Activated T-cell treated with anti-CD3 and anti-CD28 coated beads for 48 hours (primary cell): ENCODE measurements around the gene ARHGEF19.
"Not testable (repeated sequence)": the region's sequence is repeated elsewhere in the genome, so short reads cannot be mapped to it uniquely, and the experiment has no call there.

Source experiments
- DNase-seq: peaks from one replicate; pipeline ENCODE4 v3.0.0-alpha.2; 2020; ENCODE audit warnings: low read depth

ARHGEF19 gene

GRCh38 chr1:16180291-16180824 lies 32.1 kb downstream of the ARHGEF19 start:
- no peak for DNase-seq

- no peak for DNase-seq
Observed at GRCh38 chr1:16178596-16179497, 33.6 kb downstream of the ARHGEF19 start.

GRCh38 chr1:16177306-16177705 lies 35.1 kb downstream of the ARHGEF19 start:
- DNase-seq = no peak

- DNase-seq = no peak
Observed at GRCh38 chr1:16176653-16177052, 35.8 kb downstream of the ARHGEF19 start.

GRCh38 chr1:16175610-16176553 lies 36.6 kb downstream of the ARHGEF19 start:
- no peak for DNase-seq

GRCh38 chr1:16174886-16175598 lies 37.4 kb downstream of the ARHGEF19 start:
- no peak for DNase-seq

- DNase-seq = no peak
Observed at GRCh38 chr1:16174261-16174868, 38.1 kb downstream of the ARHGEF19 start.

- DNase-seq = no peak
Observed at GRCh38 chr1:16173447-16174260, 38.8 kb downstream of the ARHGEF19 start.

GRCh38 chr1:16172964-16173446 lies 39.4 kb downstream of the ARHGEF19 start:
- DNase-seq = no peak

GRCh38 chr1:16172218-16172830 lies 40.1 kb downstream of the ARHGEF19 start:
- no peak for DNase-seq

GRCh38 chr1:16171314-16172151 lies 40.9 kb downstream of the ARHGEF19 start:
- DNase-seq = no peak

GRCh38 chr1:16170283-16170673 lies 42.2 kb downstream of the ARHGEF19 start:
- no peak for DNase-seq

GRCh38 chr1:16168622-16169360 lies 43.7 kb downstream of the ARHGEF19 start:
- no peak for DNase-seq

GRCh38 chr1:16168144-16168495 lies 44.3 kb downstream of the ARHGEF19 start:
- not testable (repeated sequence) for DNase-seq

- DNase-seq = peak; percentile 46
Observed at GRCh38 chr1:16167331-16168143, 44.9 kb downstream of the ARHGEF19 start.

GRCh38 chr1:16166117-16166516 lies 46.3 kb downstream of the ARHGEF19 start:
- DNase-seq = no peak

GRCh38 chr1:16165548-16165947 lies 46.9 kb downstream of the ARHGEF19 start:
- DNase-seq = no peak

GRCh38 chr1:16165073-16165364 lies 47.4 kb downstream of the ARHGEF19 start:
- DNase-seq = no peak
